ENCODE data around the gene CHMP1A.

The CHMP1A gene

DNA sequence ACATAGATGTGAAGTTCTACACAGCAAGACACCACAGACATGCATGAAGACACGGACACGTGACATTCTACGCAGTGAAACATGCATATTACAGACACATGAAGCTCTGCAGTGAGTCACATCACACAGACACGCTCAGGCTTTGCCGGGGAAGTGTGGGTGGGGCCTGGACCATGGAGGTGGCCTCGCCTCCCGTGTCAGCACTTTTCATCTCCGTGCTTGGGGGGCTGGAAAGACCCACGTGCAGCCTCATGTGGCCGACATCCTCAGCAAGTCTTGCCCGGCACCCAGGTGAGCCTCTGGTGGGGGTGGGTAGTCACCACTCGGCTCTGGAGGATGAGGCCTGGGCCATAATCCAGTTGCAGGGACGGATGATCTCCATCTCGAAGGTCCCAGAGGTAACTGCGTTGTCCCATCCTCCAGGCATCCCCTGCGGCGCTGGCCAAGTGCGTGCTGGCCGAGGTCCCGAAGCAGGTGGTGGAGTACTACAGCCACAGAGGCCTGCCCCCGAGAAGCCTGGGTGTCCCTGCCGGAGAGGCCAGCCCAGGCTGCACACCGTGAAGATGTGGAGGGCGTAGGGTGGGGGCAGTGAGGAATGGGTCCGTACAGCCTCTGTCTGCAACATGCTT is 61.3 kb downstream of the CHMP1A start:
- H3K36me3 ChIP-seq (replicated peaks; ENCODE audit: low read depth, low read length) = no peaks in the 10 kb centered on the region
- no peaks in the 10 kb centered on the region for H3K9me3 ChIP-seq (ENCODE audit: insufficient read depth, low read length)
- no peak overlapping the region for H3K4me2 ChIP-seq (ENCODE audit: low read length)
- no peak overlapping the region for H2AFZ ChIP-seq (ENCODE audit: low read depth, low read length)
- no peak overlapping the region for H3K9ac ChIP-seq (ENCODE audit: low read length)
- H3K27me3 ChIP-seq (ENCODE audit: low read depth, low read length) = no peaks in the 10 kb centered on the region
- no peaks in the 10 kb centered on the region for H4K20me1 ChIP-seq (ENCODE audit: insufficient read depth, low read length)
- TF ChIP-seq, protein P1, sequence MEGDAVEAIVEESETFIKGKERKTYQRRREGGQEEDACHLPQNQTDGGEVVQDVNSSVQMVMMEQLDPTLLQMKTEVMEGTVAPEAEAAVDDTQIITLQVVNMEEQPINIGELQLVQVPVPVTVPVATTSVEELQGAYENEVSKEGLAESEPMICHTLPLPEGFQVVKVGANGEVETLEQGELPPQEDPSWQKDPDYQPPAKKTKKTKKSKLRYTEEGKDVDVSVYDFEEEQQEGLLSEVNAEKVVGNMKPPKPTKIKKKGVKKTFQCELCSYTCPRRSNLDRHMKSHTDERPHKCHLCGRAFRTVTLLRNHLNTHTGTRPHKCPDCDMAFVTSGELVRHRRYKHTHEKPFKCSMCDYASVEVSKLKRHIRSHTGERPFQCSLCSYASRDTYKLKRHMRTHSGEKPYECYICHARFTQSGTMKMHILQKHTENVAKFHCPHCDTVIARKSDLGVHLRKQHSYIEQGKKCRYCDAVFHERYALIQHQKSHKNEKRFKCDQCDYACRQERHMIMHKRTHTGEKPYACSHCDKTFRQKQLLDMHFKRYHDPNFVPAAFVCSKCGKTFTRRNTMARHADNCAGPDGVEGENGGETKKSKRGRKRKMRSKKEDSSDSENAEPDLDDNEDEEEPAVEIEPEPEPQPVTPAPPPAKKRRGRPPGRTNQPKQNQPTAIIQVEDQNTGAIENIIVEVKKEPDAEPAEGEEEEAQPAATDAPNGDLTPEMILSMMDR (IDR thresholded peaks at IDR 0.05; ENCODE audit: low read depth, low read length) = no peak
- no peak for TF ChIP-seq EZH2phosphoT487 (IDR thresholded peaks at IDR 0.05; ENCODE audit: low read depth)
- H3K4me1 ChIP-seq (ENCODE audit: low read length) = peaks cover 3% of the 10 kb centered on the region; the same call in 1 of the 2 replicates
- no peak overlapping the region for H3K4me3 ChIP-seq (ENCODE audit: low read length)
- no peak overlapping the region for H3K27ac ChIP-seq (ENCODE audit: low read length)
- no peaks in the 10 kb centered on the region for H3K79me2 ChIP-seq (ENCODE audit: low read length)

DNA sequence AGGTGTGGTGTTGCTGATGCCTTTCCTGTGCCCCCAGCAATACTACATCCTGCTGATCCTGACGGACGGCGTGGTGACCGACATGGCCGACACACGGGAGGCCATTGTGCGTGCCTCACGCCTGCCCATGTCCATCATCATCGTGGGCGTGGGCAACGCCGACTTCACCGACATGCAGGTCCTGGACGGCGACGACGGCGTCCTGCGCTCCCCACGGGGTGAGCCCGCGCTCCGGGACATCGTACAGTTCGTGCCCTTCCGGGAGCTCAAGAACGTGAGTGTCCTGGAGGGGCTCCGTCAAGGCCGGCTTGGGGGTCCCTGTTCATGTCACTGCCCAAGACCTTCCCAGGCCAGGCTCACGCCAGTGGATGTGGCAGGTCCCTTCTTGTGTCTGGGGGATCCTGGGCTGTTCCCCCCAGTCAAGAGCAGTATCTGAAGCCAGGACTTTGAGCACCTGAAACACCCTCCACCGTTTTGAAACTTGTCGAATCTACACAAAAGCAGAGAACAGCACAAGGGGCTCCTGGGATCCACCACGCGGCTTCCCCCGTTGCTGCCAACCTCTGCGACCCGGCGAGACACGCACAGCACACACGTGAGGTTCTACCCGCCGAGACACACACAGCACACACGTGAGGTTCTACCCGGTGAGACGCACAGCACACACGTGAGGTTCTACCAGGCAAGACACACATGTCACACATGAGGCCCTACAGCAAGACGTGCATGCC is 62.0 kb downstream of the CHMP1A start:
- Histone ChIP-seq H3K4me1 (ENCODE audit: low read length) (peaks cover 3% of the 10 kb centered on the region; the same call in 1 of the 2 replicates), H3K27me3 (ENCODE audit: low read depth, low read length) (no peaks in the 10 kb centered on the region), H3K9me3 (ENCODE audit: insufficient read depth, low read length) (no peaks in the 10 kb centered on the region)

More for the DNA sequence above, 62.0 kb downstream of the CHMP1A start:
- Histone ChIP-seq H3K9ac (ENCODE audit: low read length) (no peak overlapping the region), H3K27ac (ENCODE audit: low read length) (no peak overlapping the region), H3K4me2 (ENCODE audit: low read length) (no peak overlapping the region), H3K4me3 (ENCODE audit: low read length) (no peak overlapping the region), H3K79me2 (ENCODE audit: low read length) (no peaks in the 10 kb centered on the region), H4K20me1 (ENCODE audit: insufficient read depth, low read length) (no peaks in the 10 kb centered on the region), H2AFZ (ENCODE audit: low read depth, low read length) (no peak overlapping the region), H3K36me3 (replicated peaks; ENCODE audit: low read depth, low read length) (no peaks in the 10 kb centered on the region)
- no peak for TF ChIP-seq EZH2phosphoT487 (IDR thresholded peaks at IDR 0.05; ENCODE audit: low read depth)
